ENCODE data around the gene RAP1GAP2. TPM values are rescaled to one million over a fixed set of nuclear protein-coding genes. Genes with fewer than 3 reads are reported as not detected.

The RAP1GAP2 gene
- total and polyA plus RNA-seq, 8 donors, result 11.8 to 92.4 (median 31.0) TPM

DNA sequence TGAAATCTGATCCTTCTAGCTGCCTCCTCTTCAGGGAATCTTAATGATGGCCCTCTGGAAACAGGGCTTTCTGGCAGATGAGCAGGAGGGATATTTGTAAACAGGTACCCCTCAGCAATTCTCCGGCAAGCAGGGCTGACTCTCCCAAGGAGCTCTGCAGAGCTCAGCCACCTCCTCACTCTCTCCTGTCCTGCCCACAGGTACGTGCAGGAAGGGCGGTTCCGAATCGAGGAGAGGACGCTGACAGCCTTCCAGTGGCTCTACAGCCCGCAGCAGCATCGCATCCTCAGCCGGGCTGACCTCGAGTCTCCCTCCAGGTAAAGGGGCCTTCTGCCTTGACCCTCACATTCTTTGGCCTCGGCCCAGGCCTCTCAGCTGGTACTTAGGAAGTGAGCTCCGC lies 26.1 kb upstream of the RAP1GAP2 start:
- H3K27me3 ChIP-seq, result peaks cover 0 to 67% (median 4%) of the 10 kb centered on the region in 3 donors
- TF ChIP-seq, protein P1, sequence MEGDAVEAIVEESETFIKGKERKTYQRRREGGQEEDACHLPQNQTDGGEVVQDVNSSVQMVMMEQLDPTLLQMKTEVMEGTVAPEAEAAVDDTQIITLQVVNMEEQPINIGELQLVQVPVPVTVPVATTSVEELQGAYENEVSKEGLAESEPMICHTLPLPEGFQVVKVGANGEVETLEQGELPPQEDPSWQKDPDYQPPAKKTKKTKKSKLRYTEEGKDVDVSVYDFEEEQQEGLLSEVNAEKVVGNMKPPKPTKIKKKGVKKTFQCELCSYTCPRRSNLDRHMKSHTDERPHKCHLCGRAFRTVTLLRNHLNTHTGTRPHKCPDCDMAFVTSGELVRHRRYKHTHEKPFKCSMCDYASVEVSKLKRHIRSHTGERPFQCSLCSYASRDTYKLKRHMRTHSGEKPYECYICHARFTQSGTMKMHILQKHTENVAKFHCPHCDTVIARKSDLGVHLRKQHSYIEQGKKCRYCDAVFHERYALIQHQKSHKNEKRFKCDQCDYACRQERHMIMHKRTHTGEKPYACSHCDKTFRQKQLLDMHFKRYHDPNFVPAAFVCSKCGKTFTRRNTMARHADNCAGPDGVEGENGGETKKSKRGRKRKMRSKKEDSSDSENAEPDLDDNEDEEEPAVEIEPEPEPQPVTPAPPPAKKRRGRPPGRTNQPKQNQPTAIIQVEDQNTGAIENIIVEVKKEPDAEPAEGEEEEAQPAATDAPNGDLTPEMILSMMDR (IDR thresholded peaks at IDR 0.05), result no peak
- no peak for TF ChIP-seq POLR2AphosphoS5 (IDR thresholded peaks at IDR 0.05)
- no peak for TF ChIP-seq POLR2A (IDR thresholded peaks at IDR 0.05)
- no peak for TF ChIP-seq EP300 (IDR thresholded peaks at IDR 0.05)
- no peaks in the 10 kb centered on the region for H3K4me1 ChIP-seq
- H3K36me3 ChIP-seq, result no peaks in the 10 kb centered on the region
- no peak for DNase-seq
- no peaks in the 10 kb centered on the region for H3K9me3 ChIP-seq
- intact Hi-C loops (cut with DNase I; ENCODE audit: low total_unique reads), result no loop called here
- WGBS, 5 donors, result 48 to 61% (median 54%) methylated on average over 1 to 12 of the region's 12 CpGs
- no peak overlapping the region for H3K27ac ChIP-seq
- no peak overlapping the region for H3K4me3 ChIP-seq

DNA sequence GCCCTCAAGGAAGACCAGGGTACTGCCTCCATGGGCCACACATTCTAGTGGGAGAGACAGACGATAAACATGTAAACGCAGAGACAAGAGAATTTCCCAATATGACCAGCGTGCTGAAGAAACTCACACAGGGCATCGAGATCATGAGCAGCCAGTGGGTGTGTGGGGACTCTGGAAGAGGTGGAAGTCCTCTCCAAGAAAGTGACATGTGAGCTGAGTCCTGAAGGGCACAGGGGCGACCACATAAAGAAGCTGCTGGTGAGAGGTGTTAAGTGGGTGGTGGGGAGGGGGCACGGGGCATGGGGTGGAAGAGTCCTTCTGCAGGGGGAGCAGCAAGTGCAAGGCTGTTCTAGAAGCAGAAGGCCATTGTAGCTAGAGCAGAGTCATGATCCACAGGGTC lies 21.0 kb upstream of the RAP1GAP2 start:
- no peaks in the 10 kb centered on the region for H3K36me3 ChIP-seq
- no peak overlapping the region for H3K27ac ChIP-seq
- no peaks in the 10 kb centered on the region for H3K9me3 ChIP-seq
- H3K4me1 ChIP-seq, result peaks cover 5 to 14% (median 11%) of the 10 kb centered on the region in 4 donors
- WGBS, 5 donors, result 77 to 83% (median 79%) methylated on average over 6 of the region's 6 CpGs
- TF ChIP-seq POLR2AphosphoS5 (IDR thresholded peaks at IDR 0.05) (no peak), EP300 (IDR thresholded peaks at IDR 0.05) (no peak), POLR2A (IDR thresholded peaks at IDR 0.05) (no peak)
- TF ChIP-seq, protein P1 (IDR thresholded peaks at IDR 0.05), result no peak
- peaks cover 8 to 87% (median 32%) of the 10 kb centered on the region in 3 donors for H3K27me3 ChIP-seq
- H3K4me3 ChIP-seq, result no peak overlapping the region
- no peak for DNase-seq
- intact Hi-C loops (cut with DNase I; ENCODE audit: low total_unique reads), result no loop called here

- peaks cover 5 to 14% (median 11%) of the 10 kb centered on the region in 4 donors for H3K4me1 ChIP-seq
- DNase-seq, result peak in 1 of 2 donors; percentile 69
- WGBS, 5 donors, result 1 to 2% (median 1%) methylated on average over 26 to 80 of the region's 80 CpGs
- peak overlapping the region; percentile 27 to 44 (median 35) for H3K4me3 ChIP-seq
- H3K27me3 ChIP-seq, result peaks cover 8 to 92% (median 32%) of the 10 kb centered on the region in 3 donors
- no peak for TF ChIP-seq POLR2A (IDR thresholded peaks at IDR 0.05)
- TF ChIP-seq EP300 (IDR thresholded peaks at IDR 0.05), result no peak
- no peak for TF ChIP-seq POLR2AphosphoS5 (IDR thresholded peaks at IDR 0.05)
- TF ChIP-seq, protein P1 (IDR thresholded peaks at IDR 0.05), result no peak
- no peaks in the 10 kb centered on the region for H3K36me3 ChIP-seq
- intact Hi-C loops (cut with DNase I; ENCODE audit: low total_unique reads), result no loop called here
- no peak overlapping the region for H3K27ac ChIP-seq
- H3K9me3 ChIP-seq, result no peaks in the 10 kb centered on the region
These were observed 19.5 kb upstream of the RAP1GAP2 start for GRCh38 chr17:2776589-2777241.

GRCh38 chr17:2777242-2777867 lies 18.9 kb upstream of the RAP1GAP2 start:
- Histone ChIP-seq H3K4me1 (peaks cover 5 to 14% (median 11%) of the 10 kb centered on the region in 4 donors), H3K9me3 (no peaks in the 10 kb centered on the region), H3K36me3 (no peaks in the 10 kb centered on the region), H3K4me3 (peak overlapping the region; percentile 27 to 44 (median 35)), H3K27ac (no peak overlapping the region), H3K27me3 (peaks cover 8 to 85% (median 32%) of the 10 kb centered on the region in 3 donors)
- no peak for TF ChIP-seq EP300 (IDR thresholded peaks at IDR 0.05)
- TF ChIP-seq, protein P1 (IDR thresholded peaks at IDR 0.05), result no peak
- TF ChIP-seq POLR2A (IDR thresholded peaks at IDR 0.05), result no peak
- TF ChIP-seq POLR2AphosphoS5 (IDR thresholded peaks at IDR 0.05), result no peak
- 31 to 41% (median 34%) methylated on average over 8 to 11 of the region's 11 CpGs for WGBS, 5 donors
- intact Hi-C loops (cut with DNase I; ENCODE audit: low total_unique reads), result no loop called here
- no peak for DNase-seq
